Subcutaneous adipose tissue (tissue), 4 donors: ENCODE measurements around the gene EMILIN1. TPM values are rescaled to one million over a fixed set of nuclear protein-coding genes. Genes with fewer than 3 reads are reported as not detected.

Source experiments
- CTCF ChIP-seq: fragments of 450-650 bp; IDR thresholded peaks from one replicate; pipeline ENCODE4 v1.5.1; 2016; ENCODE audit warnings: low read depth, mild to moderate bottlenecking, control low read depth, antibody characterized with exemption, moderate library complexity
- total RNA-seq, 4 donors: library from RNA; depleted of rRNA; stranded (reverse); fragments of >200 nt; gene quantifications; one replicate each; pipeline ENCODE4 v1.1.0, GENCODE V29; 2016

Gene EMILIN1
- total RNA-seq, 4 donors from 2014 or later: 21.0 to 51.6 (median 33.5) TPM

- TF ChIP-seq CTCF: no peak
These were observed 54.9 kb downstream of the EMILIN1 start for GRCh38 chr2:27133195-27133875.

GRCh38 chr2:27133905-27134780, 55.7 kb downstream of the EMILIN1 start, which contains the start of gene PREB:
PREB (minus strand) TSS chr2:27134636; CDS start chr2:27134421, 215 bp downstream.
- no peak for TF ChIP-seq CTCF

GRCh38 chr2:27134781-27135477, 56.5 kb downstream of the EMILIN1 start:
- TF ChIP-seq CTCF: no peak

GRCh38 chr2:27135478-27135955, 57.1 kb downstream of the EMILIN1 start:
- no peak for TF ChIP-seq CTCF

Other genes starting within 250 kb of the EMILIN1 start
- not detected for gene DPYSL5, start 230.5 kb upstream of the EMILIN1 start, total RNA-seq
- gene MAPRE3, start 108.0 kb upstream of the EMILIN1 start, total RNA-seq: 10 to 100 TPM; 13.0 to 25.1 (median 17.2) TPM
- 10 to 100 TPM; 35.5 to 95.4 (median 49.0) TPM for gene TMEM214, start 45.6 kb upstream of the EMILIN1 start, total RNA-seq
- gene AGBL5, start 26.9 kb upstream of the EMILIN1 start, total RNA-seq: 10 to 100 TPM in 1 of 4 donors, 1 to 10 TPM in 3; 5.7 to 11.3 (median 9.1) TPM
- 100 to 1,000 TPM; 207 to 425 (median 263) TPM for gene OST4, start 7.0 kb upstream of the EMILIN1 start, total RNA-seq
- gene KHK, start 8.2 kb downstream of the EMILIN1 start, total RNA-seq: 1 to 10 TPM; 1.1 to 2.9 (median 1.4) TPM
- 1 to 10 TPM; 4.0 to 8.5 (median 6.2) TPM for gene CGREF1, start 40.5 kb downstream of the EMILIN1 start, total RNA-seq
- gene ABHD1, start 45.2 kb downstream of the EMILIN1 start, total RNA-seq: 1 to 10 TPM in 1 of 4 donors, under 1 TPM in 1, not detected in 2; 0.75 to 1.5 TPM
- gene PREB, start 56.0 kb downstream of the EMILIN1 start, total RNA-seq: 10 to 100 TPM; 43.5 to 63.3 (median 52.4) TPM
- not detected for gene PRR30, start 60.8 kb downstream of the EMILIN1 start, total RNA-seq
- gene TCF23, start 70.4 kb downstream of the EMILIN1 start, total RNA-seq: under 1 TPM in 1 of 4 donors, not detected in 3; under 0.01 TPM
- 100 to 1,000 TPM; 169 to 677 (median 199) TPM for gene ATRAID, start 133.4 kb downstream of the EMILIN1 start, total RNA-seq
- 10 to 100 TPM; 17.2 to 97.8 (median 39.4) TPM for gene SLC5A6, start 133.7 kb downstream of the EMILIN1 start, total RNA-seq
- gene CAD, start 138.8 kb downstream of the EMILIN1 start, total RNA-seq: 10 to 100 TPM; 10.2 to 17.3 (median 13.9) TPM
- not detected for gene SLC30A3, start 184.4 kb downstream of the EMILIN1 start, total RNA-seq
- under 1 TPM in 1 of 4 donors, not detected in 3; 0.88 TPM for gene DNAJC5G, start 196.8 kb downstream of the EMILIN1 start, total RNA-seq
- gene TRIM54, start 203.8 kb downstream of the EMILIN1 start, total RNA-seq: under 1 TPM in 1 of 4 donors, not detected in 3; 0.66 TPM
- gene UCN, start 229.8 kb downstream of the EMILIN1 start, total RNA-seq: 1 to 10 TPM in 3 of 4 donors, not detected in 1; 1.7 to 3.4 (median 2.9) TPM
- gene MPV17, start 244.5 kb downstream of the EMILIN1 start, total RNA-seq: 10 to 100 TPM; 56.8 to 88.7 (median 77.1) TPM